Esophagus muscularis mucosa (tissue), 4 donors: ENCODE results near the gene PTGES.

ENCODE experiments used
- EP300 ChIP-seq: sonication (generic); formaldehyde crosslinking; IDR thresholded peaks from one replicate; pipeline ENCODE4 v1.6.1; 2017; ENCODE audit warnings: antibody characterized with exemption
- POLR2A ChIP-seq: fragments of 450-650 bp; IDR thresholded peaks from one replicate; pipeline ENCODE4 v1.6.1; 2017; ENCODE audit warnings: antibody characterized with exemption, moderate library complexity, mild to moderate bottlenecking, low read depth
- POLR2AphosphoS5 ChIP-seq, 2 donors: sonication (generic); formaldehyde crosslinking; IDR thresholded peaks; one replicate each; pipeline ENCODE4 v1.6.1; 2017; ENCODE audit warnings: antibody characterized with exemption in 2 of 2
- TF ChIP-seq, protein P1 (sequence below), 3 experiments: fragments of 200-600 bp in 2 of 3; fragments of 450-650 bp in 1 of 3; sonication (generic) in 2 of 3; IDR thresholded peaks; one replicate each; pipeline ENCODE4 v1.5.1; 2017 to 2019; ENCODE audit warnings: antibody characterized with exemption in 3 of 3, mild to moderate bottlenecking in 2 of 3, moderate library complexity in 1 of 3

DNA sequence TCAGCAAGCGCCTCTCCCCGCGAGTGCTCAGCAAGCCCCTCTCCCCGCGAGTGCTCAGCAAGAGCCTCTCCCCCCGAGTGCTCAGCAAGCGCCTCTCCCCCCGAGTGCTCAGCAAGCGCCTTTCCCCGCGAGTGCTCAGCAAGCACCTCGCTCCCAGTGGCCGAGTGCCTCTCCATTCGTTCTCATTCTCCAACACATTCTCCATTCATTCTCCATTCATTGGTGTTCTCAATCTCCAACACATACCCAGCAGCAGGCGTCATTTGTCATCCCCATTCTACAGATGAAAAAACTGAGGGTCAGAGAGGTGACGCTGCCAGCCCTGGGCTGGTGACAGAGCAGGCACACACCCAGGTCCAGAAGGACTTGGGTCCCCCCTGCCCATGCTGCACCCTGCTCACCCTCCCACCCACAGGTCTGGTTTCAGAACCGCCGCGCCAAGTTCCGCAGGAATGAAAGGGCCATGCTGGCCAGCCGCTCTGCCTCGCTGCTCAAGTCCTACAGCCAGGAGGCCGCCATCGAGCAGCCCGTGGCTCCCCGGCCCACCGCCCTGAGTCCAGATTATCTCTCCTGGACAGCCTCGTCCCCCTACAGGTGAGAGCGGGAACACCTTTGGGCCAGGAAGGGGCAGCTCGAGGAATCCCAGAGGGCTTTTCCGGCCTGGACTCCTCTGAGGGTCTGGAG is 32.5 kb downstream of the PTGES start:
- TF ChIP-seq, protein P1, sequence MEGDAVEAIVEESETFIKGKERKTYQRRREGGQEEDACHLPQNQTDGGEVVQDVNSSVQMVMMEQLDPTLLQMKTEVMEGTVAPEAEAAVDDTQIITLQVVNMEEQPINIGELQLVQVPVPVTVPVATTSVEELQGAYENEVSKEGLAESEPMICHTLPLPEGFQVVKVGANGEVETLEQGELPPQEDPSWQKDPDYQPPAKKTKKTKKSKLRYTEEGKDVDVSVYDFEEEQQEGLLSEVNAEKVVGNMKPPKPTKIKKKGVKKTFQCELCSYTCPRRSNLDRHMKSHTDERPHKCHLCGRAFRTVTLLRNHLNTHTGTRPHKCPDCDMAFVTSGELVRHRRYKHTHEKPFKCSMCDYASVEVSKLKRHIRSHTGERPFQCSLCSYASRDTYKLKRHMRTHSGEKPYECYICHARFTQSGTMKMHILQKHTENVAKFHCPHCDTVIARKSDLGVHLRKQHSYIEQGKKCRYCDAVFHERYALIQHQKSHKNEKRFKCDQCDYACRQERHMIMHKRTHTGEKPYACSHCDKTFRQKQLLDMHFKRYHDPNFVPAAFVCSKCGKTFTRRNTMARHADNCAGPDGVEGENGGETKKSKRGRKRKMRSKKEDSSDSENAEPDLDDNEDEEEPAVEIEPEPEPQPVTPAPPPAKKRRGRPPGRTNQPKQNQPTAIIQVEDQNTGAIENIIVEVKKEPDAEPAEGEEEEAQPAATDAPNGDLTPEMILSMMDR (IDR thresholded peaks at IDR 0.05), result no peak
- TF ChIP-seq POLR2AphosphoS5 (IDR thresholded peaks at IDR 0.05) (no peak), EP300 (no peak), POLR2A (no peak)
